Colon (tissue), 2 donors: ENCODE data around the gene VPS13C.

Experiments
- FAIRE-seq: peaks from 2 replicates; lab custom pipeline; 2012; peaks lifted over from hg19 to GRCh38; lab: Jason Lieb, UNC
- donor health status: control.
- donor health status: control.

Gene VPS13C

DNA sequence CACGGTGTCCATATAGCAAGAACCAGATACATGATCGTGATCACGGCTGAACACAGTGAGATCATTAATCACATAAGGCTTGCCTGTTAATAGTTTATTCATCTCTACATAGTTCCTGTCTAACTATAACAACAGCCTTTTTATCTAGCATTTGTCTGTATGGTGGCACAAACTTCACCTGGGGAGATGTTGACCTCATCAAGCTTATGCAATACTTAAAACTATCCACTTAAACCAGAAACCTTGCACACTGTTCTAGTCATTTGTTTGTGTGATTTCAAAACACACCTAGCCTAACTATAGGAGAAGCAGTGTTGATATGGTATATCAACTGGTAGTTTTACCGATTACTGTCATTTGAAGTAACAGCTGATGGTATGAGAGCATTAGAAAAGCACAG is 124.8 kb downstream of the VPS13C start:
- FAIRE-seq: no peak

DNA sequence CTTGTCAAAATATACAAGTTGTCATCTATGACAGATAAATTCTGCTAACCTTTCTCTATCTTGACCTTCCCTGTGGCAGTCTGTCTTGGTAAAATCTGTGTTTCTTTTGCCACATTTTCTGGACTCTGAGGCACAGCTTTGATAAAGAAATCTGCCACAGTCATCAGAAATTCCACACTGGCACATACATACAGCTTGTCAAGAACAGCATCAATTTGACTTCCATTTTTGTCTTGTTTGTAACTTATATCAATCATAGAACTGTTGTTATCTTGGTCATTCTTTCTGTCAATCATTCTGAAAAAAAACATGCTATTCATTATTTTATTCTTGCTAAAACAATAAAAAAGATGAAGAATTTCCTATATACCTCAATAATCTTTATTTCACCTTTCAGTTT is 130.8 kb downstream of the VPS13C start:
- FAIRE-seq: no peak

DNA sequence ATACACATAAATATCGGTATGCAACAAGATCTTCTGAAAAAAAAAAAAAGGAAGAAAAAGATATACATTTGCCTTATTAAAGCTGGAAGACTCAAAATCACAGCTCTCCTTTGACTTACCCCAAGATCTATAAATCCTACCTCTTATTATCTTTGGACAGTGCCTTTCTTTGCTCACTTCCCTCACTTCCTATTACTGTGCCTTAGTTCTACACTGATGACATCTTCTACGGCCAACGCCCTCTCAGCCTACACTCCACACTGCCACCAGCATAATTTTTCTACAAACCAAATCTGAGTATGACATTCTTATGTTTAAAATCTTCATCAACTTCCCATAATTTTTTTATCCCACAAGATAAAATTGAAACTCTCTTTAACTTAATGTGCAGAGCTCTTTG is 137.1 kb downstream of the VPS13C start:
- FAIRE-seq: no peak

DNA sequence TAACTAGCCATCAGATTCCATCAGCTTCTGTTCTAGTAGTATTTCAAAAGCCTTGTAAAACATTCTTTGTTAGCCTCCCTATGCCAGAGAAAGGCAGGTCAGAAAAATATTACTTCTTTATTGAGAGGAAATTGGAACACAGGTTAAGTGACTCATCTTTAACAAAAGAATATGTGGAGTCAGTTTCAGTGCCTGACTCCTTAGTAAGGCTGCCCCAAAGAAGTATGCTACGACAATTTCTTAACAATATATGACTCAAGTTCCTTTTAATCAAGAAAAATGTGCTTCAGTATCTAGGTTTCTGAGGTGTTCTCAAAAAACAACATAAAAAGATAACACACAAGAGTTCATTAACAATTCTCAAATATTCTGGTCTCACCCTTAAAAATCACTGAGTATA is 139.2 kb downstream of the VPS13C start:
- FAIRE-seq: no peak

DNA sequence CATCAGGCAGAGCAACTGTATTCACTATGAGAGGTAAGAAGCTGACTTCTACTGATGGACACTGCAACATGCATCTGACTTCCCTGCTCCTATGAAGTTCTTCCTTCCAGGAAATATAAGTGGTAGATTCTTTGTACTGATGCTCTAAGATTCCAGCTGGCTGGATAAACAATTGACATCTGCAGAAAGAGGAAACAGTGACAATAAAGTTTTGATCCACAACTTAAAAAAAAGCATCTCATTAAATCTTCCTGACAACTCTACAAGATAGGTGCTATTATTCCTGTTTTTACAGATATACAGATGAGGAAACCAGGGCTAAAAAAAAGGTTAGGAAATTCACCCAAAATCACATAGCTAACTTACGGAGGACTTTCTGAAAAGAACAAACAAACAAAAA is 142.8 kb downstream of the VPS13C start:
- FAIRE-seq: no peak

DNA sequence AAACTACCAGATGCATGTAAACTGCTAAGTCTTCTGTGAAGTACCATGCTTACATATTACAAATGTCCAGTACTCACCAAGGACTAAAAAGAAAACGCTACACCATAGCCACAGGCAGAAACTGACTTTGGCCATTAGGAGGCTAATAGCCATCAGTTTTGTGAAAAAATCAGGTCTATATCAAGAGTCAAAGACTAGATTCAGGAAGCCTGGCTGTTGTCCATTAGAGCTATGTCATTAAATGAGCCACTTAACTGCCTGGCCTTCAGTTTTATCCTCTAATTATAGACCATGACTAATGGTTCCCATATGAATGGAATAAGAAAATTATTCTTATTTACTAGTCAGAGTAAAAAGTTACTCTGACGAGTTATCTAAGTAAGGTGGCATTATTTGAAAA is 144.1 kb downstream of the VPS13C start:
- no peak for FAIRE-seq

DNA sequence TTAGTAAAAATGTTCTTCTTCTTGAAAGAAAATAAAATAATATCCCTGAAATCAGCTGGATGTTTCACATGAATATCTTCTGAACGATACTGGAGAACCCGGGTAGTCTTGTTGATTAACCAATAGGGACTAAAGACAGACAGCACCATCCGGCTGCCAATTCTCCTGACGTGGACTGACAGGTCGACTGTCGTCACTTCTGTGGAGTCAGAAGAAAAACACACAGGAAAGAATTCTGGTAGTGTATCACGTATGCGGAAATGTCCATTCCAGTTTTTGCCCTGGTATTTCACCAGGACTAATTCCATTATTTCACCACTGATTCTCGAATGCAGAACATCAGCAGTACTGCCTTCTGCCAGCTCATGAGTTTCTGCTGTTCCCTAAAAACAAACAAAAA is 144.6 kb downstream of the VPS13C start:
- no peak for FAIRE-seq

DNA sequence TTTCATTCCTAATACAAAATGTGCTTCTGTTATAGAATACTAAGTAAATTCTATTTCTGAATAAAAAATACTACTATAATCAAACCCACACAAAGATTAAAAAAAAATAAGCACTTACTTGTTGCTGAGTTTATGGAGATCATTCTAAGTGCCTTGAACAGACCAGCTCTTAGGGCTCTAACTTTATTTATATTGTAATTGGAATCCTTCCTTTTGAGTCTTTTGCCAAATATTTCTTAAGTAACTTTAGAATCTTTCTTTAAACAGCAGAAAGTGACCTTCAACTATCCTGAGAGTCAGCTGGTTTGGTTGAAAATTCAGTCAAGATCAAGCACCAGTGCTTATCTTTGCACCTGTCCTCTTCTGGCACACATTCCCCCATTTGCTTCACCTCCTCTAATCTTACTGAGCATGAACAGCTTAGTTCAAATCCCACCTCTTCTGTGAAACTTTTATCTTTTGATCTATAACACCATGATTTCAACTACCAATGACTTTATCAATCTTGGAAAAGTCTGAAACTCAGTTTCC is 149.3 kb downstream of the VPS13C start:
- FAIRE-seq: no peak

DNA sequence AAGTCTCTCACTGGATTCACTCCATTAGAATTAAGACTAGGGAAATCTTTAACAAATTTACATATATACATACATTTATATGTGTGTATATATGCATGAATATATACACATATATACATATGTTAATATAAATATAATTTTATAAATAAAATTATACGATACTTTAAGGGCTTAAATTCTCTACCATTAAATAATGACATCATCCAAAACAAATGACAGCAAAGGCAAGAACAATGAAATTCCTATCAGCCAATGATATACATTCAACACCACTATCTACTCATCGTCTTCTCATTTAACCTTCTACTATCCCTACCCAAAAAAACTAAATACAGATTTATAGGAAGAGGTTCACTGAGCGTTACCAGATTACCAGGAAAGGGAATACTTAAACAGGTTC is 152.0 kb downstream of the VPS13C start:
- FAIRE-seq: no peak

DNA sequence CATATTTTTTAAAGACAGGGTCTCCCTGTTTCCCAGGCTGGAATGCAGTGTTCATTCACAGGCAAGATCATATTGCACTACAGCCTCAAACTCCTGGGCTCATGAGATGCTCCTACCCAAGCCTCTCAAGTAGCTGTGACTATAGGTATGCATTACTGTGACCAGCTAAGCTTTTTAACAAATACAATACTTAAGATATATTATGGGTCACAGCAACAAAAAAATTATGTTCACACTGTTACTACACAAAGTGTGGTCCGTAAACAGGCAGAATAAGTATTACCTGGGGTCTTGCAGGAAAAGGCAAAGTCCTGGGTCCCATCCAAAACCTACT is 152.5 kb downstream of the VPS13C start:
- FAIRE-seq: no peak

DNA sequence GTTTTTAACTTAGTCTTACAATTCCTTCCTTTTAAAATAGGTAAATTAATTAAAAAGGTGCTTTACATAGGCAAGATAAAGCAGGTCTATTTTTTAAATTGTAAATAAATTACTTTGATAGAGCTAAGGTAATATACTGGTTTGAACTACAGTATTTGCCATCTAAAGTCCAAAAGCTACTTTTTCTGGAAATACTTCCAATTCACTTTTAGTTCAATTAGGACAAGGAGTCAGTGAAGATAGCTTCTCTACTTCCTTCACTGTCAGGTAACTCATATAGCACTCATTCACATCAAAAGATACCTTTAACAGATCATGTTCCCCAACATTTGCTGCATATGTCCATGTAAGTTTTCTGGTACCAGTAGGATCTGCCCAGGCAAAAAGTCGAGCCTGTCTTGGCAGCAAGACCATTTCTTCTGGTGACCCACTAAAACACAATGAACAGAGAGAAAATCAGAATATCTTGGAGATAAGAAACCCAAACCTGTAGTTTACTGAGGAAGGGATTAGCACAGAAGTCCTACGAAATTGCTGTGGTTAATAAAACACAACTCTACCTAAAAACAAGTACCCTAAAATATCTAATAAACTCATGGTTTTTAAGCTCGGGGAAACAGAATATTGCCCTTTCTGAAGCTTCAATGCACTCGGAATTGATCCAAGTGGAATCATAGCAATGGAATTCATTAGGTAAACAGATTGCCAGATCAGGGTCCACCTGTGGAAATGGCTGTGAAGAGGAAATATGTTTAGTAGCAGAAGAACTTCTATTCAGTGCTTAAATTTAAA is 153.1 kb downstream of the VPS13C start:
- FAIRE-seq: no peak

DNA sequence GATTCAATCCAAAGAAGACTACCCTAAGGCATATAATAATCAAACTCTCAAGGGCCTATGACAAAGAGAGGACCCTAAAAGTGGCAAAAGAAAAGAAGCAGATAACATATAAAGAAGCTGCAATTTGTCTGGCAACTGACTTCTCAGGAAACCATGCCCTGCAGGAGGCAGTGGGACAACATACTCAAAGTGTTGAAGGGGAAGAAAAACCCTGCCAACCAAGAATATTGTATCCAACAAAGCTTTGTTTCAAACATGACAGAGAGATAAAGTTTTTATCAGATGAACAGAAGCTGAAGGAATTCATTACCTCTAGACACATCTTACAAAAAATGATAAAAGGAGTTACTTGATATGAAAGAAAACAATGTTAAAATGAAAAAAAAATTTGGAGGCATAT is 167.1 kb downstream of the VPS13C start:
- FAIRE-seq: no peak

DNA sequence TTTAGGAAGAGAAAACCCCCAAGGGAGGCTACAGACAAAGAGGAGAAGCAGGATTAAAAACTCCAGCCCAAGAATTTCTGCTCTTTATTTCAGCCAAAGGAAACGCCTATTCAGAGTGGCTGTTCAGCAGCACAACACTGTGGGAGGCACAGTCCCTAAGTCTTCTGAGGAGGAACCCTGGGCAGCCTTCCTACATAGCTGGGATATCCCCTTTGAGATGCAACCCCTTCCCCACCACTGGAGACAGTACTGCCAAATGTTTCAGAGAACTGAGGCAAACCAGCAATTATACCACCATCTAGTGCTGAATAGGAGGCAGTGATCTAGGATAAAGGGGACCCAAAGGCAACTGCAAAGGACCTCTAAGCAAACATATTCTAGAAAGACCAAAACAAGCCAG is 168.1 kb downstream of the VPS13C start:
- no peak for FAIRE-seq

DNA sequence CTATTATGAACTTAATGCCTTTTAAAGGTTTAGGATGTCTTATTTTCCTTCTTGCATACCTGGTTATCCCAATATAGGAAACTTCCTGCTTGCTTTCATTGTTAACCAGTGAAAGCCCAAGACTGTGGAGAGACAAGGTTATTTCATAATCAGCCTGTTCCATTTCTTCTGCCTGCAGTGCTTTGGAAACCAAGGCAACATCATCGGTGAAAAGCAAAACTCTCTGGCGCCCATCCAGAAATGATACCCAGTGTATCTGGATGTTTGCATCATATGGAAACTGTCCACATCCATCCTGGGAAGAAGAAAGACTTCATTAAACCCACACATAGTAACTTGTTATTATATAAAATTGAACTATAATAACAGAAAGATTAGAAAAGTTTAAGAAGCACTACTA is 170.1 kb downstream of the VPS13C start:
- FAIRE-seq: no peak

DNA sequence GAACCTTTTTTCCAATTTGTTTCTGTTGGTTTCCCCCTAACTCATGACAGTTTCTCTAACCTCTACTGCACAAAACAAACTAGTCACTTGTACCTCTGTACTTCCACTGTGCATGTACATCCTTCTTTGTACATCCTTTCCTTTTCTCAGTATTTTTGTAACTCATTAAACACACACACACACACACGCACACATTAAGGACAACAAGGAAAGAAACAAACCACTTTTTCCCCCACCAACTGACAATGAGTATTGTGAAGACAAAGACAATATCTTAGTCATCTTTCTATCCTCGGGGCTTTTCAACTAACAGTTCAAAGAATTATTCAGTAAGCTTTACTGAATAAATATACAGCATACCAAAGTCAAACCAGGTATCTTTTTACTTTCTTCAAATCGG is 170.5 kb downstream of the VPS13C start:
- FAIRE-seq: no peak

DNA sequence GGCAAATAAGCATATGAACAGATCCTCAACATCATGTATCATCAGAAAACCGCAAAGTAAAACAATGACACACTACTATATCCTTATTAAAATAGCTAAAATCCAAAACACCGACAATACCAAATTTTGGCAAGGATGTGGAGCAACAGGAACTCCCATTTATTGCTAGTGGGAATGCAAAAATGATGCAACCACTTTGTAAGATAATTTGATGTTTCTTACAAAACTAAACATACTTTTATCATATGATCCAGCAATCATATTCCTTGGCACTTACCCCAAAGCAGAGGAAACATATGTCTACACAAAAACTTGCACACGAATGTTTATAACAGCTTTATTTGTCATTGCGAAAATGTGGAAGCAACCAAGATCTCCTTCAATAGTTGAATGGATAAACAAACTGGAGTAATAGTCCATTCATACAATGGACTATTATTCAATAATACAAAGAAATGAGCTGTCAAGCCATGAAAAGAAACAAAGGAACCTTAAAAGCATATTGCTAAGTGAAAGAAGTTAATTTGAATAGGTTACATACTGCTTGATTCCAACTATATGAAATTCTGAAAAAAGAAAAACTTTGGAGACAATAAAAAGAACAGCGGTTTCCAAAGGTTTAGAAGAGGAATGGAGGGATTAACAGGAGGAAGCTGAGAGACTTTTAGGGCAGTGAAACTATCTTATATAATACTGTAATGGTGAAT is 172.0 kb downstream of the VPS13C start:
- no peak for FAIRE-seq

DNA sequence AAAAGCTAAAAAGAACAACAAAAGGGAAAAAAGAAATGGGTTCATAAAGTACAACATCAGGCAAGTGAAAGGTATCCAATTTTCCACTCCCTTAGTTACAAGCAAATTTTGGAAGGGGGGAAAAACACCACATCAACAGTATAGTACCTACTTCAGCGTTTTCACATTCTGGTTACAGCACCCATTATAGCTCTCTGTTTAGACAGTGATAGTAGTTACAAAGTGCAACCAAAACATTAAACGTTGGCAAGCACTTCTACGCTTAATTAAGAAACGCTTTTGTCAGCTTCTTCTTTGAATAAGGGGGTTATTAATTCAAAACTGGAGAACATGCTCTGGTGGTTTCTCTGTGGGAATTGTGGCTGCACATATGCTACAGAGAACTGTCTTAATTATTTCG is 180.2 kb downstream of the VPS13C start:
- FAIRE-seq: no peak

DNA sequence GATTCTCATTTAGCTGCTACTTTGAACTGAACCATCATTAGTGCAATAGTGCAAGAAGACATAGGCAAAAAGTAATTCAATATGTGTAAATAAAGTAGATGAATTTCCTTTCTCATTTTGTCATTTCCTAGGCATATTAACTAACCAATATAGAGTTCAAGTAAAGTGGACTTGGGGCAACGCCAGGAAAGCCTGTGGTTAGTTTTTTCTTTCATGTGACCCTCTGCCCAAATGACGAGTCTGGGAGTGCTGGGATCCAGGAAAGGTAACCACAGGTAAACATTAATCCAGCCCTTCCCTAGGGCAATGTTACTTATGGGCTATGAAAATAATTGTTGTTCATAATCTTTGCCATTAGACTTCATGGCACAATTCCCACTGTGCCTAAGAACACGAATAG is 181.0 kb downstream of the VPS13C start:
- FAIRE-seq: no peak

DNA sequence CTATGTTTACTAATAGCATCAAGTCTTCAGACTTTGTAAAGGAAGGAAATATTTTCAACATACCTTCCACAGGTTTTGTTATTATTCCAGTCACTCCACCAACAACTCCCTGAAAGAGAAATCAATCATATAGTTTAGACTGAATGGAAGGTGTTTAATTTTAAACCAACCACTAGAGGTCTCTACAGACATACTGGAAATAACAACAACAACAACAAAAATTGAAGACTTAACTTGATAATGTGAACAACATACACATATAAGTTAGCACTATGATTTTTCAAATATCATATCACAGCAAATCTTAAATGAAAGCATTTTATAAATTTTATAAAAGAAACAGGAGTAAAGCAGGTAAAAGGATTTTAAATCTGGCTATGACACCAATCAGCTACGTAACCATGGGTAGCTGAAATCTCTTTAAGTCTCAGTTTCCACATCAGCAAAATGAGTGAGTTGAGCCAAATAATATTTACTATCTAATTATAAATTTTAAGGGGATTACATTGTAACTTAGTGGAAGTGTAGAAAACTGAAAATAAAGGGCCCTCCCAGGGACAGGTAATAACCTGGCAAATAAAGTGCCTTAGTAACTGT is 188.2 kb downstream of the VPS13C start:
- peak; percentile 47 for FAIRE-seq

DNA sequence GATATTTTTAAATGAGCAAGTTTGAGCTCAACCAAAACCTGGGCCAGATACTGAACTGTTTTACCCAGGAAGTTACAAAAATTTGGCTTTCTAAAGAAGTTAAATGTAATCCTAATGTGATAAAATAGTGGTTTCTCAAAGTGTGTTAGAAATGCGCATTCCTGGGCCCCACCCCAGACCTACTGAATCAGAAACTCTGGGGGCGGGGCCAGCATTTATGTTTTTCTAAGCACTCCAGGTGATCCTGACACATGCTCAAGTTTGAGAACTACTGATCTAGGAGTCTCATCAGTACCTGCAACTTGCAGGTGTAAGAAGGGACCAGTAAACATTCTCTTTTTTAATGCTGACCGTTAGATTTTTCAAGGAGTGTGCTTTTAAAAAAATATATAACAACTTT is 190.6 kb downstream of the VPS13C start:
- no peak for FAIRE-seq

DNA sequence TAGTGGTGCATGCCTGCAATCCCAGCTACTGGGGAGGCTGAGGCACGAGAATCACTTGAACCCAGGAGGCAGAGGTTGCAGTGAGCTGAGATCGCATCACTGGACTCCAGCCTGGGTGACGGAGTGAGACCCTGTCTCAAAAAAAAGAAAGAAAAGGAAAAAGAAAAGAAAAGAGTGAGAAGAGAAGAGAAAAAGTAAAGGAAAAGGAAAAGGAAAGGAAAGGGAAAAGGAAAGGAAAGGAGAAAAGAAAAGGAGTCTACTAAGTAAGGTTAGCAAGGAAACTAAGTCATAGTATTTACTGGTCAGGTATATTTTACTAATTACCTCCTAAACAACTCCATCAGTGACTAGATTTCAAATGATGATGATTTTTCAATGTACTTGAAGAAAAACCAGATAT is 198.3 kb downstream of the VPS13C start:
- no peak for FAIRE-seq

DNA sequence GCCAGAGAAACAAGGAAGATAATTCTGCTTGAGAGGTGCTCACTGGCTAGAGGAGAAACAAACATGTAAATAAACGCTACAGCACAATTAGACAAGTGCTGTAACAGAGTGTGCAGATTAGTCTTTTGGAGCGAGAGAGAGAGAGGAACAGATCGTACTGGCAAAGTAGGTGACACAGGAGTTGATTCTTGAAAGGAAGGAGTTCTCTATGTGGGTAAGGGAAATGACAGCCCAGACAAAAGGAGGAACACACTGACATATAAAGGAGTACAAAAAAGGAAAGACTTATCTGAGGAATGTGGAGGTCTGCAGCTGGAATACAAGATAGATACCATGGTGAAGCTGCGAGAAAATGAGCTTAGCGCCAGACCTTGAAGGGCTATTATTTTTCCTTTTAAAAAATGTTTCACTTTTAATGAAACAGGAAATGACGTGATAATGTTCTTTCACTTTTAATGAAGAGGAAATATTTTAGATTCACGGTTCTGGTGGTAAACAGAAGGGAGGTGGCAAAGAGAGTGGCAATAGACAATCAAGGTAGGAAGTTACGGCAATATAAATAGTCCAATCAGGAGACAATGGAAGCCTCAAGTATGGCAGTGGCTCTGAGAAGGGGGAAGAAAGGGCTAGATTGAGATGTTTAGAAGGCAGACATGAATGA is 202.9 kb downstream of the VPS13C start:
- FAIRE-seq: no peak

DNA sequence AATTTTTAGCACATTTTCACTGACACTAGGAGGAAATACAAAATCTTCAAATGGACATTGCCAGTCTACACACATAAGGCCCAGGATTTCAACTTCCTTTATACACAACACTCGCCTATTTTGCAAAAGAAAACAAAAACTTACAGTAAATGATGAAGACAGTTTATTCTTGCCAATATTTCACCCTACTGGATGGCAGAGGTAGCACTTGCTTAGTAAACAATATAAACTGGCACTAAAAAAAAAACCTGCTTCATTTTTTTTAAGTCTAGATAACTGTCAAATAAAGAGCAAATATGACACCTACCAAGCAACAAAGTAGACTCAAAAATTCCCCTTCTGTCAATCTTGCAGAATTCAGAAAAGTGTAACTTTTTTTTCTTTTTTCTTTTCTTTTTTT is 204.0 kb downstream of the VPS13C start:
- no peak for FAIRE-seq
